T47D (cell line): ENCODE results near the gene ZNF717.
"Not testable (repeated sequence)": the region's sequence is repeated elsewhere in the genome, so short reads cannot be mapped to it uniquely, and the experiment has no call there.

Source experiments
- DNase-seq, 2 experiments: peaks; one replicate each; pipeline versions ENCODE4 v3.0.0 to v3.0.0-alpha.2; 2011 to 2012; ENCODE audit warnings: low read depth in 1 of 2, low spot score in 1 of 2
- JUND ChIP-seq: IDR thresholded peaks from 2 replicates; pipeline ENCODE4 v1.6.1; 2012; ENCODE audit warnings: low read depth
- in situ Hi-C: cut with HindIII; loops from 2 replicates; pipeline ENCODE4 v1.10.0; 2016; ENCODE audit warnings: low sequenced_read_pairs, low pct_unique_long_range_greater_than_20kb

ZNF717 gene

DNA sequence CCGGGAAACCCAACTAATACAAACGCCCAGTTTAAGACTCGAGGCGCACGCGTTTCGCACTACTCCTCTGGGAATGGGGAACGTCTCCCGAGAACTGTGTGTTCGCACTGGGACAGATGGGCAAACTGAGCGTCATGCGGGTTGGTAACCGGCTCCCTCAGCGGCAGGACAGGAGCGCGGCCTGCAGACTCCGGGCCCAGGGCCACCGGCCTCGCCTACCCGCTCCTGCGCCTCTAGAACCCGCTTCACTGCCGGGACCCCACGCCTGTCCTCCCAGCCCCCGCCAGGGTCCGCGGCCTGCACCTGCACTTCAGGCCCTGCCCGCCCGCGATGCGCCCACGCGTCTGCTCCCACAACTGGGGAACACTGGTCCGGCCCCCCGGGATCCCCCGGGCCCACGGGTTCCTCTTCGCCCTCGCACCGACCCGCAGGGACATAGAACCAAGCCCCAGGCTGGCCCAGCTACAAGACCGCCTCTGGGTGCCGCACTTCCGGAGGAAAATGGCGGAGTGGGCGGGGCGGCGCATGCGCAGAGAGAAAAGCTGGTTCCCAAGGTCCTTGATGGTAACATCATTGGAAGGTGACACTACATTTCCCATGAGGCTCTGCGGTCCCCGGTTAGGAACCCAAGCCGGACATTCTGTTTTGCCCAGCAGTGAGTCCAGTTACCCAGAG is at the start of gene ZNF717:
Gene ZNF717 (minus strand): TSS at position 469 of the 675 bp plus-strand sequence. CDS start 2,187 bp downstream, outside the sequence.
- in situ Hi-C loops, result not testable (repeated sequence)
- peak in 1 of 2 experiments; percentile 91 for DNase-seq

- not testable (repeated sequence) for DNase-seq
Measured at GRCh38 chr3:75831076-75831475, 45.7 kb upstream of the ZNF717 start.

GRCh38 chr3:75818019-75818418 is 32.7 kb upstream of the ZNF717 start:
- peak in 1 of 2 experiments; percentile 15 for DNase-seq

More at GRCh38 chr3:75831076-75831475, 45.7 kb upstream of the ZNF717 start:
- in situ Hi-C loops, result not testable (repeated sequence)

DNA sequence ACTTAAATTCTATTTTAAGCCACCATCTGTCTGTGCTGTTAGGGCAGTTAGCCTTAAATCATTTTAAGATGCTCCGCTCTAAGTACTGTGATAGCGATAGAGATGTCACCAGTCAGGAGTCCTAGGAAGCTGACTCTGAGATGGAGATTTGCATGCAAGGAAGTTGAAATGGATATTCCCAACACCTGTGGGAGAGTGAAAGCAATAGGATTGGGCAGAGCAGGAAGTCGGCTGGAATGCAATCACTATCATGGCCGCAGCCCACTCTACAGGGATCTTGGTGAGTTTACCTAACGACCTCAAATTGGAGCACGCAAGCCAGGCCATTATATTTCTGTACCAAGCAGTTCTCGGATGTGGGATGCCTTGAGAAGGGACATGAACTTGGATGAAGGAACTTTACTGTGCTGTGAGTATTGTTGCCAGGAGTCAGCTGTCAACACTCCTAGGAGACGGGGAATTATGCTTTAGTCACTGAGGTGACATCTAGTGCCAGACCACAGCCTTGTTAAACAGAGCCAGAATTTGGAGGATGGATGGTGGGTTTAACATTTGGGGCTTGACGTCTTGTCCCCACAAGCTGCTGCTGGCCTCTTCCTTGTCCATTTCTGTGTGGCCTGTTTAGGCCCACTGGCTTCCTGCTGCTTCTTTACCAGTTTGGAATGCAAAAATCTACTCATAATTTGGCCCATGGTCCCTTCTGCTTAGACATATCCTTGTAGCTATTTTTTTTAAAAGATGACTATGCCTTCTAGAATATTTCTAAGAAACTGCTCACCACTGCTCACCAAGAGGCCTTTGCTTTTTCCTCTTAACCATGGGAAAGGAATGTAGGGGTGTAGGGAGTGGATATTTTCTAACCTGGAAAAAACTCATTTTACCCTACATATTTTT is 31.2 kb upstream of the ZNF717 start:
- DNase-seq, in situ Hi-C loops: not testable (repeated sequence)

More at GRCh38 chr3:75818019-75818418, 32.7 kb upstream of the ZNF717 start:
- in situ Hi-C loops, result not testable (repeated sequence)

- in situ Hi-C loops, result no loop called here
- DNase-seq, result no peak
- no peak for TF ChIP-seq JUND
Measured at GRCh38 chr3:75814797-75815196, 29.4 kb upstream of the ZNF717 start.

DNA sequence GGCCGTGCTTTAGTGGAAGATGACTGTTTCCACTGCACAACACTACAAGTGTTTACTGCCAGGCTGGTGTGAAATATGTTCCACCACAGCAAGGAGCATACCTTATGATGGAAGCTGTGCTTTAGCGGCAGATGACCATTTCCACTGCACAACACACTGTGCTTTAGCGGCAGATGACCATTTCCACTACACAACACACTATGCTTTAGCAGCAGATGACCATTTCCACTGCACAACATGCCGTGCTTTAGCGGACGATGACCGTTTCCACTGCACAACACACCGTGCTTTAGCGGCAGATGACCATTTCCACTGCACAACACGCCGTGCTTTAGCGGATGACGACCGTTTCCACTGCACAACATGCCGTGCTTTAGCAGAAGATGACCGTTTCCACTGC is 2.8 kb downstream of the ZNF717 start:
- DNase-seq, result no peak
- in situ Hi-C loops, result no loop called here
- no peak for TF ChIP-seq JUND

DNA sequence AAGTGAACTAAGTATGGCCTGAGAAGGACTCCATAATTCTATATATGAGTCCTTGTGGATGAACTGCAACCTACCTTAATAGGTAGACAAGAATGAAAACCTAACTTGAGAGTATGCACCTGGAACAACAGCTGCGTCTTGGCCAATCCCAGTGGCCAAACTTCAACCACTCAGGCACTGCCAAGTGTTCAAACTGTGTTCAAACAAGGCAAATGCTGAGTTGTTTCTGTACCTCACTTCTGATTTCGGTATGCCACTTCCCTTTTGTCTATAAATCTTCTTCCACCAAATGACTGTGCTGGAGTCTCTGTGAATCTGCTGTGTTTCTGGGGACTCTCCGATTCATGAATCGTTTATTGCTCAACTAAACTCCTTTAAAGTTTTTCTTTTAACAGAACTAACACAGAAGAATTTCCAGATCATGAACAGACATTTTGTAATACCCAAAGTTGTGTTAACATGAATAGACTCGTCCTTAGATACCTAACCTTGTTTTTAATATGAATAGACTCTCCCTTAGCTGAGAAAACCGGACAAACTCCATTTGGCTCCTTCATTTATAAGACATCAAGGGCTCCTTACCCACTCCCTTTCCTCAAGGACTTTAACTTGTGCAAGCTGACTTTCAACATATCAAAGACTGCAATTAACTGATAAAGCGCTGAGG is 4.1 kb downstream of the ZNF717 start:
- TF ChIP-seq JUND, result no peak
- no peak for DNase-seq
- in situ Hi-C loops, result no loop called here

DNA sequence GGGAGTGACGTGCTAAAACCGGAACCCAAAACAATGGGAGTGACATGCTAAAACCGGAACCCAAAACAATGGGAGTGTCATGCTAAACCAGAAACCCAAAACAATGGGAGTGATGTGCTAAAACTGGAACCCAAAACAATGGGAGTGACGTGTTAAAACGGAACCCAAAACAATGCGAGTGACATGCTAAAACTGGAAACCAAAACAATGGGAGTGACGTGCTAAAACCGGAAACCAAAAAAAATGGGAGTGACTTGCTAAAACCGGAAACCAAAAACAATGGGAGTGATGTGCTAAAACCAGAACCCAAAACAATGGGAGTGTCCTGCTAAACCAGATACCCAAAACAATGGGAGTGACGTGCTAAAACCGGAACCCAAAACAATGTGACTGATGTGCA is 7.6 kb downstream of the ZNF717 start:
- in situ Hi-C loops, DNase-seq: not testable (repeated sequence)

DNA sequence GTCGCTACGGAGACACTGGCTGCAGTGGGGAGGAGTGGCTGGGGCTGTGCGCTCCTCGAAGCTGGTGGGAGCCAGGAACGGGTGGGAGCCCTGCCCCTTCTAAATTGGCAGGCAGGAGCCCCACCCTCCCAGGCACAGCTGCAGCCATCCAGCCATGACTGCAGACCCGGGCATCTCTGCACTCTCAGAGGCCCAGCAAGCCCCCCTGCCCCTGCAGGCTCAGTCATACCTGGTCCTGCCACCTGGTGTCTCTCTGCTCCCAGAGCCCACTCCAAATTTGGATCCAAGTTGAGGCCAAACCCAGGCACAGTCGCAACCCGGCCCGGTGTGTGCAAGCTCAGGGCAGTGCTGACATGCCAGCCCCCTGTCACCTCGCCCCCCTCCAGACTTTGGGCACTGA is 13.7 kb downstream of the ZNF717 start:
- in situ Hi-C loops, DNase-seq: not testable (repeated sequence)

DNA sequence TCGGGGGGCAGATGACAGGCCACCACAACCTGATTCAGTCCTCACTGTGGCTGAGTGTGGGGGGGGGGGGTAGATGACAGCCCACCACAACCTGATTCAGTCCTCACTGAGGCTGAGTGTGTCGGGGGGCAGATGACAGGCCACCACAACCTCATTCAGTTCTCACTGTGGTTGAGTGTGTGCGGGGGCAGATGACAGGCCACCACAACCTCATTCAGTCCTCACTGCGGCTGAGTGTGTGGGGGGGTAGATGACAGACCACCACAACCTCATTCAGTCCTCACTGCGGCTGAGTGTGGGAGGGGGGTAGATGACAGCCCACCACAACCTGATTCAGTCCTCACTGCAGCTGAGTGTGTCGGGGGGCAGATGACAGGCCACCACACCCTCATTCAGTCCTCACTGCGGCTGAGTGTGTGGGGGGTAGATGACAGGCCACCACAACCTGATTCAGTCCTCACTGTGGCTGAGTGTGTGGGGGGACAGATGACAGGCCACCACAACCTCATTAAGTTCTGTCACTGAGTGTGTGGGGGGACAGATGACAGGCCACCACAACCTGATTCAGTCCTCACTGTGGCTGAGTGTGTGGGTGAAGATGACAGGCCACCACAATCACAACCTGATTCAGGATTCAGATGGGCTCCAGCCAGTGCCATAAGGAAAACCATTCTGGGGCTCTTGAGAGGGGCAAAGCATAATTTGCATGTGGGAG is 16.9 kb downstream of the ZNF717 start:
- in situ Hi-C loops, result no loop called here
- no peak for TF ChIP-seq JUND
- no peak for DNase-seq

DNA sequence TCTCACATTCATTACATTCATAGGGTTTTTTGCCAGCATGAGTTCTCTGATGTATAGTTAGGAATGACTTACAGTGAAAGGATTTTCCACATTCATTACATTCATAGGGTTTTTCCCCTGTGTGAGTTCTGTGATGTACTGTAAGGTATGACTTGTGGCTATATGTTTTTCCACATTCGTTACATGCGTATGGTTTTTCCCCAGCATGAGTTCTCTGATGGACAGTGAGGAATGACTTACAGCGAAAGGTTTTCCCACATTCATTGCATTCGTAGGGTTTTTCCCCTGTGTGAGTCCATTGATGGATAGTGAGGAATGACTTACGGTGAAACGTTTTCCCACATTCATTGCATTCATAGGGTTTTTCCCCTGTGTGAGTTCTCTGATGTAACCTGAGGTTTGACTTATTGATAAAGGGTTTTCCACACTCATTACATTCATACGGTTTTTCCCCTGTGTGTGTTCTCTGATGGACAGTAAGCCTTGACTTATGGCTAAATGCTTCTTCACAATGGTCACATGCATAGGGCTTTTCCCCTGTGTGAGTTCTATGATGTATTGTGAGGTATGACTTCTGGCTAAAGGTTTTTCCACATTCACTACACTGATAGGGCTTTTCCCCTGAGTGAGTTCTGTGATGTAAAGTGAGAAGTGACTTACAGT is 47.4 kb downstream of the ZNF717 start:
- TF ChIP-seq JUND, result no peak
- in situ Hi-C loops, result no loop called here
- DNase-seq, result peak in 1 of 2 experiments; percentile 42

GRCh38 chr3:75727985-75728384 is 57.4 kb downstream of the ZNF717 start:
- no peak for DNase-seq
- no peak for TF ChIP-seq JUND
- in situ Hi-C loops, result no loop called here
